GM12864 (cell line): ENCODE results near the gene MDFIC.
A peak's percentile ranks its signal among the peaks of the same experiment; 100 is the strongest.

Source experiments
- DNase-seq: peaks from one replicate; pipeline ENCODE4 v3.0.0-alpha.2; 2011; ENCODE audit warnings: low read depth
- H3K4me3 ChIP-seq: 2 replicates; pipeline ENCODE4 v1.5.1; 2011; ENCODE audit warnings: mild to moderate bottlenecking, low read depth, low read length, control low read depth
- TF ChIP-seq, protein P1 (sequence below): IDR thresholded peaks from 2 replicates; pipeline ENCODE4 v1.5.1; 2011; ENCODE audit warnings: low read depth, mild to moderate bottlenecking, moderate library complexity, low read length, control low read depth, inconsistent platforms; ENCODE audit errors: missing control alignments

The MDFIC gene

DNA sequence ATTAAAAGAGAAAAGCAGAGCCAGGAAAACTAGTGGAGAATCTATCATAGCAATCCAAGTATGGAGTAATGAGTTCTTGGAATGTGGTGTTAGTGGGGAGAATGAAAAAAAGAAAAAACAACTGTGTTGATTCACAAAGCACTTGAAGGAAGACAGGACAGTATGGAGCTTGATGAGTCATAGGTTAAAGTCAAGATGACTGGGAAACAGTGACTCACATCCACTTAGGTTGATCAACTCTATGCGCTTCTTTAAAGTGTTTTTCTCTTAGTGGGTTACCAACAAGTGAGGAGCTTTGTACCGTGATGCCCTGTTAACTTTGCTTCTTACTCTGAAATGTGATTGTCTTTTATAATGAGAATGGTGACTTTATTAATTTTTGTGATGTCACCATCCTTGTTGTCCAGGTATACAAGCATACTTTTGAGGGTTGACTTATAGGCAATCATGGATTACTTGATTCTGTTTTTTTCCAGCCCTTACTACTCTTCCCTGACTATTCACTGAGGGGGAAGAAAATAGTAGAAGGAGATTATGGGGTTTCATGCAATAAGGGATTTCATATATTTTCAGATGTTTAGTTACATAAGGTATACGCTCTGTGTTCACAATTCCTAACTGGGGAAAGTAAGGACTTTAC is 32.1 kb upstream of the MDFIC start:
- no peak overlapping the region for H3K4me3 ChIP-seq
- peak; percentile 2 for DNase-seq
- TF ChIP-seq, protein P1, sequence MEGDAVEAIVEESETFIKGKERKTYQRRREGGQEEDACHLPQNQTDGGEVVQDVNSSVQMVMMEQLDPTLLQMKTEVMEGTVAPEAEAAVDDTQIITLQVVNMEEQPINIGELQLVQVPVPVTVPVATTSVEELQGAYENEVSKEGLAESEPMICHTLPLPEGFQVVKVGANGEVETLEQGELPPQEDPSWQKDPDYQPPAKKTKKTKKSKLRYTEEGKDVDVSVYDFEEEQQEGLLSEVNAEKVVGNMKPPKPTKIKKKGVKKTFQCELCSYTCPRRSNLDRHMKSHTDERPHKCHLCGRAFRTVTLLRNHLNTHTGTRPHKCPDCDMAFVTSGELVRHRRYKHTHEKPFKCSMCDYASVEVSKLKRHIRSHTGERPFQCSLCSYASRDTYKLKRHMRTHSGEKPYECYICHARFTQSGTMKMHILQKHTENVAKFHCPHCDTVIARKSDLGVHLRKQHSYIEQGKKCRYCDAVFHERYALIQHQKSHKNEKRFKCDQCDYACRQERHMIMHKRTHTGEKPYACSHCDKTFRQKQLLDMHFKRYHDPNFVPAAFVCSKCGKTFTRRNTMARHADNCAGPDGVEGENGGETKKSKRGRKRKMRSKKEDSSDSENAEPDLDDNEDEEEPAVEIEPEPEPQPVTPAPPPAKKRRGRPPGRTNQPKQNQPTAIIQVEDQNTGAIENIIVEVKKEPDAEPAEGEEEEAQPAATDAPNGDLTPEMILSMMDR: no peak

DNA sequence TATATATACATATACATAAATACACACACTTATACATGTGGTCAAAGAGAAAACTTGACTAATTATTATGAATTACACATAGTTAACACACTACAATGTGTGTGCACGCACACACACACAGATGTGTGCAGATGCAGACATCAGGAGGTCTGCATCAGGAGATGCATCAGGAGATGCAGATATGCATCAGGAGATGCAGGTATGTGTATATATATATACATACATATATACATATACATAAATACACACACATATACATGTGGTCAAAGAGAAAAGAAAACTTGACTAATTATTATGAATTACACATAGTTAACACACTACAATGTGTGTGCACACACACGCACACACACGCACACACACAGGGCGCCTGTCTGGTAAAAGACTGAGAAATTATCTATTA is 31.3 kb upstream of the MDFIC start:
- DNase-seq: no peak
- H3K4me3 ChIP-seq: no peak overlapping the region
- TF ChIP-seq, protein P1: no peak

DNA sequence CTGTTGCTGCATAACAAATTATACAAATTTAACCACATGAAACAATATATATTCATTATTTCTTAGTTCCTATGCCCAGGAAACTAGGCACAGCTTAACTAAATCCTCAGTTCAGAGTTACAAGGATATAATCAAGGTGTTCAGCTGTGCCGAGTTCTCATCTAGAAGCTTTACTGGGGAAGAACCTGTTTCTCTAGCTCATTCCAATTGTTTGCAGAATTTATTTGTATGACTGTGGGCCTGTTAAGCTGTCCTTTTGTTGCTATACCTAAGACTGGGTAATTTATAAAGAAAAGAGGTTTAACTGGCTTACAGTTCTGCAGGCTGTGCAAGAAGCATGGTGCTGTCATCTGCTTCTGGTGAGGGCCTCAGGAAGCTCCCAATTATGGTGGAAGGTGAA is 21.8 kb upstream of the MDFIC start:
- H3K4me3 ChIP-seq: no peak overlapping the region
- DNase-seq: no peak
- TF ChIP-seq, protein P1: no peak

DNA sequence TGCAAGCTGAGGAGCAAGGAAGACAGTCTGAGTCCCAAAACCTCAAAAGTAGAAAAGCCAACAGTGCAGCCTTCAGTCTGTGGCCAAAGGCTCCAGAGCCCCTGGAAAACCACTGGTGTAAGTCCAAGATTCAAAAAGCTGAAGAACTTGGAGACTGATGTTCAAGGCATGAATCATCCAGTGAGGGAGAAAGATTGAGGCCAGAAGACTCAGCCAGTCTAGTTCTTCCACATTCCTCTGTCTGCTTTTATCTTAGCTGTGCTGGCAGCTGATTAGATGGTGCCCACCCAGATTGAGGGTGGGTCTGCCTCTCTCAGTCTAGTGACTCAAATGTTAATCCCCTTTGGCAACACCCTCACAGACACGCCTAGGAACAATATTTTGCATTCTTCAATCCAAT is 20.1 kb upstream of the MDFIC start:
- TF ChIP-seq, protein P1: no peak
- no peak for DNase-seq

DNA sequence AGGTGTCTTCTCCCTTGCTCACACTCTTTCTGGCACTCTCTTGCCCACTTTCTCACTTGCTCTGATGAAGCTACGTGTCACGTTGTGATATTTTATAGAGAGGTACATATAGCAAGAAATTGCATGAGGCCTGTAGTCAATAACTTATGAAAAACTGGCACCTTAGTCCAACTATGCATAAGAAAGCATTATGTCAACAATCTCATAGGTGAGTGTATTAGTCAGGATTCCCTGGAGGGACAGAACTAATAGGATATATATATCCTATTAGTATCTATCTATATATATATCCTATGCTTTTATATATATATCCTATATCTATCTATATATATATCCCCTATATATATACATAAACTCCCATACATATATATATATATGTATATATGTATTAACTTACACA is 18.8 kb upstream of the MDFIC start:
- DNase-seq: no peak
- H3K4me3 ChIP-seq: no peak overlapping the region

More for the DNA sequence above, 20.1 kb upstream of the MDFIC start:
- H3K4me3 ChIP-seq: no peak overlapping the region

DNA sequence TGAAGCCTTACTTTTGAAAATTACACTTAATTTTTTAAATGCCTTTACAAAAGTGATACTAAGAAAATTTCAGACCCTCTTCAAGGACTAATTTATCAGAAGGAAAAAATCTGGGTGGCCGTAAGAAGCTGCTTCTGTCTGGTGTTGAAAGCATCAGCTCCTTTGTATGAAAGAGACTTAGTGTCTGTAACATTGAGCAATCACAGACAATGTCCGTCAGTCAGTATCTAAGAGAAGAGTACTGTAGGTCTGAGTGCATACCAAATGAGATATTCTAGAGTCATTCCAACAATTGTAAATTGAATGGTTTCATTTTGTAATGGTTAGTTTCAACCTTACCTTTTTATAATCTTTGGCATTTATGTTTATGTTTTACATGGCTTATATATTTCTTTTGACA is 11.1 kb upstream of the MDFIC start:
- TF ChIP-seq, protein P1: no peak
- no peak for DNase-seq
- no peak overlapping the region for H3K4me3 ChIP-seq

More for the DNA sequence above, 18.8 kb upstream of the MDFIC start:
- TF ChIP-seq, protein P1: no peak

DNA sequence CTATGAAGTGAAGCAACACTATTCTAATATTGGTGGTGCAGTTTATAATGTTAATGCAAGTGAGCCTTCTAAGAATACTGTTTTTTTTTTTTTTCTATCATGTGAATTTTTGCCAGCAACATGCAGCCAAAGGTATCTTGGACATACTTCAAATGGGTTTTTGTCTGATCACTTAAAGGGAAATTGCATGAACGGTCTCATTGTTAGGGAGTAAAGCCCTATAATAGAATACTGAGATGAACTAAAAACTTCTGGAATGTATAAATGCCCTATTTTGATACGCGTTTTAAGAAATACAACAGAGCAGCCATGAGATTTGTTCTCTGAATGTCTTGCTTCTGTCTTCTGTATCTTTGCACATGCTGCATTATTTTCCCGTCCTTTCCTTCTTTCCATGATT is 10.5 kb upstream of the MDFIC start:
- DNase-seq: no peak
- no peak overlapping the region for H3K4me3 ChIP-seq
- TF ChIP-seq, protein P1: no peak
